Measurements from ENCODE around the gene ASAP2.
"Not testable (repeated sequence)": the region's sequence is repeated elsewhere in the genome, so short reads cannot be mapped to it uniquely, and the experiment has no call there.

The ASAP2 gene

GRCh38 chr2:9212661-9213411 is 6.2 kb downstream of the ASAP2 start:
- no peak for DNase-seq

- DNase-seq = no peak
Measured at GRCh38 chr2:9213477-9214051, 7.0 kb downstream of the ASAP2 start.

GRCh38 chr2:9214873-9215272 is 8.3 kb downstream of the ASAP2 start:
- no peak for DNase-seq

- no peak for DNase-seq
Measured at GRCh38 chr2:9215680-9216079, 9.1 kb downstream of the ASAP2 start.

- not testable (repeated sequence) for DNase-seq
Measured at GRCh38 chr2:9216143-9216542, 9.5 kb downstream of the ASAP2 start.

- no peak for DNase-seq
Measured at GRCh38 chr2:9217838-9218770, 11.5 kb downstream of the ASAP2 start.

GRCh38 chr2:9219027-9219445 is 12.4 kb downstream of the ASAP2 start:
- no peak for DNase-seq

- no peak for DNase-seq
Measured at GRCh38 chr2:9220201-9220600, 13.6 kb downstream of the ASAP2 start.

- no peak for DNase-seq
Measured at GRCh38 chr2:9221223-9221622, 14.6 kb downstream of the ASAP2 start.

- DNase-seq = no peak
Measured at GRCh38 chr2:9222239-9222892, 15.8 kb downstream of the ASAP2 start.

- no peak for DNase-seq
Measured at GRCh38 chr2:9222893-9223287, 16.3 kb downstream of the ASAP2 start.

GRCh38 chr2:9225806-9226205 is 19.2 kb downstream of the ASAP2 start:
- no peak for DNase-seq

- DNase-seq = no peak
Measured at GRCh38 chr2:9226458-9227380, 20.1 kb downstream of the ASAP2 start.

- DNase-seq = no peak
Measured at GRCh38 chr2:9228088-9228751, 21.6 kb downstream of the ASAP2 start.

GRCh38 chr2:9228781-9229469 is 22.3 kb downstream of the ASAP2 start:
- no peak for DNase-seq

GRCh38 chr2:9229470-9229820 is 22.8 kb downstream of the ASAP2 start:
- DNase-seq = no peak

- DNase-seq = no peak
Measured at GRCh38 chr2:9230051-9230802, 23.6 kb downstream of the ASAP2 start.

GRCh38 chr2:9230881-9231280 is 24.3 kb downstream of the ASAP2 start:
- DNase-seq = no peak

- no peak for DNase-seq
Measured at GRCh38 chr2:9231291-9232165, 24.9 kb downstream of the ASAP2 start.

All from activated gamma-delta T cell treated with Interleukin-2 at 50 U/mL for 16 hours (primary cell).